ENCODE results near the gene ABTB1. TPM values are rescaled to one million over a fixed set of nuclear protein-coding genes. Genes with fewer than 3 reads are reported as not detected.

The ABTB1 gene
- total RNA-seq, 1 donor from 2014 or later: 42.0 TPM

DNA sequence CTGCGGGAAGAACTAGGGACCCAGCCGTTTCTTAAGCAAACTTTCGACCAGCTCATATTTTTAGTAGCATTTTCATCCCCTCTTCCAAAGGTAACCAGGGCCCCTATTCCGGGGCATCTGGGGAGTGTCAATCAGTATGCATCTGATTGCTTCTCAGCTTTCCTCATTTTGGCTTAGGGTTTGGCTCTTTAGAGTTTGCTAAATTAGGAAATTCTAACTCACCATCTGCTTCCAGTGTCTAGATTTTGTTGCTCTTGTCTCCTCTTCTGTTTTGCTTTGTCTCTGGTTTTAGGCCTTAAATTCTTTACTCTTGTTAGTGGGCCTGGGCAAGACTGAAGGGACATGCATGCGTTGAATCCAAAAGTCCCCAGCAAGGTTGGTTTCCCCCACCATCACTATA is 9.6 kb upstream of the ABTB1 start:
- H3K4me3 Mint-ChIP-seq: no peak overlapping the region
- H3K27ac Mint-ChIP-seq: no peak overlapping the region
- POLR2A ChIA-PET: no interaction called here
- TF ChIP-seq, protein P1, sequence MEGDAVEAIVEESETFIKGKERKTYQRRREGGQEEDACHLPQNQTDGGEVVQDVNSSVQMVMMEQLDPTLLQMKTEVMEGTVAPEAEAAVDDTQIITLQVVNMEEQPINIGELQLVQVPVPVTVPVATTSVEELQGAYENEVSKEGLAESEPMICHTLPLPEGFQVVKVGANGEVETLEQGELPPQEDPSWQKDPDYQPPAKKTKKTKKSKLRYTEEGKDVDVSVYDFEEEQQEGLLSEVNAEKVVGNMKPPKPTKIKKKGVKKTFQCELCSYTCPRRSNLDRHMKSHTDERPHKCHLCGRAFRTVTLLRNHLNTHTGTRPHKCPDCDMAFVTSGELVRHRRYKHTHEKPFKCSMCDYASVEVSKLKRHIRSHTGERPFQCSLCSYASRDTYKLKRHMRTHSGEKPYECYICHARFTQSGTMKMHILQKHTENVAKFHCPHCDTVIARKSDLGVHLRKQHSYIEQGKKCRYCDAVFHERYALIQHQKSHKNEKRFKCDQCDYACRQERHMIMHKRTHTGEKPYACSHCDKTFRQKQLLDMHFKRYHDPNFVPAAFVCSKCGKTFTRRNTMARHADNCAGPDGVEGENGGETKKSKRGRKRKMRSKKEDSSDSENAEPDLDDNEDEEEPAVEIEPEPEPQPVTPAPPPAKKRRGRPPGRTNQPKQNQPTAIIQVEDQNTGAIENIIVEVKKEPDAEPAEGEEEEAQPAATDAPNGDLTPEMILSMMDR (IDR thresholded peaks at IDR 0.05): no peak
- no peaks in the 10 kb centered on the region for H3K36me3 Mint-ChIP-seq (ENCODE audit: low read depth)
- DNase-seq (no peak), ATAC-seq (ENCODE audit: low read depth) (no peak)
- intact Hi-C loops (cut with micrococcal nuclease): no loop called here
- H3K27me3 Mint-ChIP-seq: no peaks in the 10 kb centered on the region
- CTCF ChIA-PET: no interaction called here
- no peaks in the 10 kb centered on the region for H3K9me3 Mint-ChIP-seq
- no peaks in the 10 kb centered on the region for H3K4me1 Mint-ChIP-seq

DNA sequence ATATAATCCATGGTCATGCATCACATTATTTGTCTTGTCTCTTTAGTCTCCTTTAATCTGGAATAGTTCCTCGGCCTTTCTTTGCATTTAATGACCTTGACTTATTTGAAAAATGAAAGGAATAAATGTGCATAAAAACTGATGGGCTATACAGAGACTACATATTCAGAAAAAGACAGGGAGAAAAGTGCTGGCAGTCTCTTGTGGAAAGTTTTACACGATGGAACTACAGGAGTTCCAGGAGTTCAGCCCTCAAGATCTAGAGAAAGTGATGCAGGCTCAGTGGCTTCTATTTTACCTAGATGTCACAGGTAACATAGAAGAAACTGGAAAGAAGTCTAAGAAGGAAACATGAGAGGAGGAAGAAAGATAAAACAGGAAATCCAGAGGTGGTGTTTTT is 7.6 kb upstream of the ABTB1 start:
- Mint-ChIP-seq H3K27me3 (no peaks in the 10 kb centered on the region), H3K4me1 (no peaks in the 10 kb centered on the region), H3K9me3 (no peaks in the 10 kb centered on the region), H3K36me3 (ENCODE audit: low read depth) (no peaks in the 10 kb centered on the region), H3K27ac (no peak overlapping the region), H3K4me3 (no peak overlapping the region)
- POLR2A ChIA-PET: no interaction called here
- intact Hi-C loops (cut with micrococcal nuclease): no loop called here
- no peak for DNase-seq
- ATAC-seq (ENCODE audit: low read depth): no peak
- TF ChIP-seq, protein P1 (IDR thresholded peaks at IDR 0.05): no peak
- CTCF ChIA-PET: no interaction called here

DNA sequence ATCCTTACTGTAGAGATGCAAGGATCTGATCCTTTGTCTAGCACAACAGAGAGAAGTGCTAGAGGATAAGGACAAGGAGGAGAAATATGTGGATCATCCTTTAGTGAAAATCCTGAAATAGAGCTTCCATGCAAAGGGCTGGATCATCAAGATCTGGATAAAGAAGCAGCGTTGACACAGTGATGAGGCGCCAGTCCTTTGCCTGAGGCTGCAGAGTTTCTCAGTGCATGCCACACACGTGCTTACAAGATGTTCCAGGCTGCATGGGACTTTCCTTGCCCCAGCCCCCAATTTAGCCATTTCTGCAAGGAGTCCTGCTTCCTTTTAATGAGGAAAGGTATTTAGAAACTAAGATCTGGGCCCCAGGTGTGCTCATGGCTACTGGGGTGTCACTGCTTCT is 7.2 kb upstream of the ABTB1 start:
- ATAC-seq (ENCODE audit: low read depth): no peak

DNA sequence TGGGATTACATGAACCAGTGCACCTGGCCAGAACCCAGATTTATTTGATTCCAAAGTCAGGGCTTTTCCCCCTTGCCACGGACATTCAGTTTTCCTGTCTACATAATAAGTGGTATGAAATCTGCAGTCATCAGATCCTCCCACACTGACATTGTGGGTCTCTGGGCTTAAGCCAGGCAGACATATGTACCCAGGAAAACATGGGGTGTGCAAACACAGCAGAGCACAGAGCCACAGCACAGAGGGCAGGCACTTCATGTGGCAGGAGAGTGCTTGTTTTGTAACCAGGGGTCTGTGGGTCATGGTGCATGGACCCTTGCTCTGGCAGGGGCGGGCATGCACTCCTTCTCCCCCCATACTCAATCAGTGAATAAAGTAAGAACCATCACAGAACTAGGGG is 6.1 kb upstream of the ABTB1 start:
- intact Hi-C loops (cut with micrococcal nuclease): no loop called here
- DNase-seq: no peak
- Mint-ChIP-seq H3K4me1 (peaks cover 2% of the 10 kb centered on the region), H3K36me3 (ENCODE audit: low read depth) (no peaks in the 10 kb centered on the region), H3K27me3 (no peaks in the 10 kb centered on the region), H3K27ac (no peak overlapping the region), H3K4me3 (no peak overlapping the region), H3K9me3 (no peaks in the 10 kb centered on the region)
- ATAC-seq (ENCODE audit: low read depth): no peak
- TF ChIP-seq, protein P1 (IDR thresholded peaks at IDR 0.05): no peak
- CTCF ChIA-PET: no interaction called here
- POLR2A ChIA-PET: no interaction called here

More for the DNA sequence above, 7.2 kb upstream of the ABTB1 start:
- H3K4me1 Mint-ChIP-seq: no peaks in the 10 kb centered on the region
- CTCF ChIA-PET: no interaction called here
- intact Hi-C loops (cut with micrococcal nuclease): no loop called here
- no peaks in the 10 kb centered on the region for H3K9me3 Mint-ChIP-seq
- POLR2A ChIA-PET: no interaction called here
- no peaks in the 10 kb centered on the region for H3K36me3 Mint-ChIP-seq (ENCODE audit: low read depth)
- TF ChIP-seq, protein P1 (IDR thresholded peaks at IDR 0.05): no peak
- H3K27ac Mint-ChIP-seq: no peak overlapping the region
- no peaks in the 10 kb centered on the region for H3K27me3 Mint-ChIP-seq
- no peak for DNase-seq
- H3K4me3 Mint-ChIP-seq: no peak overlapping the region

DNA sequence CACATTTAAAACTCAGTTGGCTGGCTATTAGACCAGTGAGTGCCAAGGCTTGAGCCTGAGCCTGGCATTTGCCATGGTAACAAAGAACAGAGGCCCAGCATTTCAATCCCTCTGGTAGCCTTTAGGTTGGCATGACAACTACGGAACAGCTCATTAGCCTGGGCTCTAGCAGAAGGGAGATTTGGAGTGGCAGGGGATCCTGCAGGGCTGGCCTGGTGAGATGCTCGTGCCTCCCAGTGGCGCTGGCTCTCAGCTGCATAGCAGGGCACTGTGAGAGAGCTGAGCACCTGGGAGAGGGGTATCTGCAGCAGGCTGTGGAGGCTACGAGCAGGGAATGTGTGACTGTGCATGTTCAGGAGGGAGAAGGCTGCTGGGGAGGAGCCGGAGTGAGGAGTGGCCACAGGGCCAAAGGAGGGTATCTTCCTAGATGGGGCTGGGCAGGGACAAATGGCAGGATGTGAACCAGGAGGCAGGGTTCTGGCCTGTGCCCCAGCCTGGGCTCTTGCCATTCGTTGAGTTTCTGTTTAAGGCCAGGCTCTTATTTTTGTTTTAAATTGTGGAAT is 5.6 kb upstream of the ABTB1 start:
- POLR2A ChIA-PET: no interaction called here
- intact Hi-C loops (cut with micrococcal nuclease): no loop called here

More for the DNA sequence above, 5.6 kb upstream of the ABTB1 start:
- Mint-ChIP-seq H3K36me3 (ENCODE audit: low read depth) (peaks cover 4% of the 10 kb centered on the region), H3K27me3 (no peaks in the 10 kb centered on the region), H3K27ac (no peak overlapping the region), H3K4me1 (peaks cover 3% of the 10 kb centered on the region), H3K4me3 (no peak overlapping the region), H3K9me3 (no peaks in the 10 kb centered on the region)
- DNase-seq: no peak
- CTCF ChIA-PET: no interaction called here
- TF ChIP-seq, protein P1 (IDR thresholded peaks at IDR 0.05): no peak
- no peak for ATAC-seq (ENCODE audit: low read depth)

Measured in activated B cell treated with CpG ODN at 0.5 μM for 24 hours (primary cell).